Liver (tissue), 9 donors: ENCODE data around the gene TMEM212. TPM values are rescaled to one million over a fixed set of nuclear protein-coding genes. Genes with fewer than 3 reads are reported as not detected.

Source experiments
- DNase-seq: peaks from one replicate; pipeline ENCODE4 v3.0.0-alpha.2; 2017; ENCODE audit warnings: low spot score
- H3K27ac ChIP-seq, 2 donors: one replicate each; pipeline ENCODE4 v1.7.0; 2013; ENCODE audit warnings: inconsistent platforms in 2 of 2, low read length in 2 of 2, control low read depth in 1 of 2, low read depth in 1 of 2, mild to moderate bottlenecking in 1 of 2
- H3K27me3 ChIP-seq, 4 donors: one replicate each; pipeline versions ENCODE4 v1.6.1 to v1.7.0; 2013; ENCODE audit warnings: low read length in 3 of 4, inconsistent platforms in 1 of 4, mild to moderate bottlenecking in 1 of 4, moderate library complexity in 1 of 4; ENCODE audit not compliant: control insufficient read depth in 4 of 4, insufficient read depth in 4 of 4
- H3K36me3 ChIP-seq, 4 donors: one replicate each; pipeline versions ENCODE4 v1.6.1 to v1.7.0; 2013; ENCODE audit warnings: low read length in 3 of 4, mild to moderate bottlenecking in 3 of 4, low read depth in 1 of 4, moderate library complexity in 1 of 4; ENCODE audit not compliant: control insufficient read depth in 4 of 4, insufficient read depth in 3 of 4
- H3K4me1 ChIP-seq, 4 donors: one replicate each; pipeline versions ENCODE4 v1.6.1 to v1.7.0; 2013; ENCODE audit warnings: low read length in 3 of 4, mild to moderate bottlenecking in 3 of 4, moderate library complexity in 1 of 4; ENCODE audit not compliant: control insufficient read depth in 4 of 4, insufficient read depth in 4 of 4
- H3K4me3 ChIP-seq, 3 donors: one replicate each; pipeline versions ENCODE4 v1.6.1 to v1.7.0; 2013; ENCODE audit warnings: low read length in 3 of 3, control low read depth in 1 of 3, low read depth in 1 of 3, mild to moderate bottlenecking in 1 of 3
- H3K9ac ChIP-seq, 2 donors: one replicate each; pipeline ENCODE4 v1.7.0; 2013; ENCODE audit warnings: low read length in 2 of 2, mild to moderate bottlenecking in 2 of 2, moderate library complexity in 2 of 2, control low read depth in 1 of 2, low read depth in 1 of 2
- H3K9me3 ChIP-seq, 4 donors: one replicate each; pipeline versions ENCODE4 v1.6.1 to v1.7.0; 2013; ENCODE audit warnings: low read length in 3 of 4; ENCODE audit not compliant: control insufficient read depth in 4 of 4
- EGR1 ChIP-seq, 2 donors: IDR thresholded peaks; 2 replicates each; pipeline ENCODE4 v1.6.1; 2016 to 2018; ENCODE audit warnings: antibody characterized with exemption in 2 of 2, low read depth in 2 of 2
- FOXA1 ChIP-seq: IDR thresholded peaks from 2 replicates; pipeline ENCODE4 v1.6.1; 2016; ENCODE audit warnings: antibody characterized with exemption
- FOXA2 ChIP-seq: IDR thresholded peaks from 2 replicates; pipeline ENCODE4 v1.6.1; 2016; ENCODE audit warnings: antibody characterized with exemption
- HNF4A ChIP-seq, 2 donors: conservative IDR thresholded peaks; 2 replicates each; pipeline ENCODE4 v1.6.1; 2016; ENCODE audit warnings: antibody characterized with exemption in 2 of 2, mild to moderate bottlenecking in 2 of 2
- HNF4G ChIP-seq: IDR thresholded peaks from 2 replicates; pipeline ENCODE4 v1.6.1; 2016; ENCODE audit warnings: antibody characterized with exemption
- JUND ChIP-seq, 2 donors: IDR thresholded peaks; 2 replicates each; pipeline ENCODE4 v1.6.1; 2016; ENCODE audit warnings: antibody characterized with exemption in 2 of 2
- RAD21 ChIP-seq, 2 donors: IDR thresholded peaks; 2 replicates each; pipeline ENCODE4 v1.6.1; 2016; ENCODE audit warnings: antibody characterized with exemption in 2 of 2, mild to moderate bottlenecking in 2 of 2
- REST ChIP-seq: IDR thresholded peaks from 2 replicates; pipeline ENCODE4 v1.6.1; 2016; ENCODE audit warnings: antibody characterized with exemption, mild to moderate bottlenecking
- RXRA ChIP-seq, 2 donors: IDR thresholded peaks; 2 replicates each; pipeline ENCODE4 v1.6.1; 2017 to 2018; ENCODE audit warnings: antibody characterized with exemption in 2 of 2, mild to moderate bottlenecking in 1 of 2
- SP1 ChIP-seq: IDR thresholded peaks from 2 replicates; pipeline ENCODE4 v1.6.1; 2018; ENCODE audit warnings: antibody characterized with exemption, mild to moderate bottlenecking
- YY1 ChIP-seq: IDR thresholded peaks from 2 replicates; pipeline ENCODE4 v1.6.1; 2016; ENCODE audit warnings: antibody characterized with exemption, mild to moderate bottlenecking
- WGBS: extraction: QIAGEN DNeasy Blood & Tissue Kit; methylation state at CpG from one replicate; pipeline ENCODE4 v1.1.7; 2013; 5-methylcytosine and 5-hydroxymethylcytosine counted together
- polyA plus RNA-seq, 2 donors: library from polyadenylated mRNA; stranded (reverse) in 1 of 2; unstranded in 1 of 2; fragments of 200-250 nt in 1 of 2; fragments of >200 nt in 1 of 2; fragmentation: Nextera tagmentation in 1 of 2; extraction: Ambion mirVana in 1 of 2; gene quantifications; one replicate each; pipeline versions ENCODE4 v1.2.1 to v1.2.3, GENCODE V29; 2013 to 2015
- total RNA-seq, 2 donors: library from RNA; depleted of rRNA; stranded (reverse); fragments of >200 nt; gene quantifications; one replicate each; pipeline ENCODE4 v1.2.3, GENCODE V29; 2014
- TF ChIP-seq, protein P1 (sequence below): IDR thresholded peaks from 2 replicates; pipeline ENCODE4 v1.6.1; 2016; ENCODE audit warnings: antibody characterized with exemption
- TF ChIP-seq, protein P2 (sequence below): IDR thresholded peaks from 2 replicates; pipeline ENCODE4 v1.6.1; 2016; ENCODE audit warnings: antibody characterized with exemption
- TF ChIP-seq, protein P3 (sequence below): IDR thresholded peaks from 2 replicates; pipeline ENCODE4 v1.6.1; 2016; ENCODE audit warnings: antibody characterized with exemption
- donor health status: healthy.
- donor health status: healthy.
- donor health status: healthy.
- donor health status: healthy.
- donor health status: healthy.

Gene TMEM212
- total and polyA plus RNA-seq, 4 donors = not detected

GRCh38 chr3:171822431-171823106 lies 20.6 kb upstream of the TMEM212 start:
- H3K9ac ChIP-seq = no peak overlapping the region

DNA sequence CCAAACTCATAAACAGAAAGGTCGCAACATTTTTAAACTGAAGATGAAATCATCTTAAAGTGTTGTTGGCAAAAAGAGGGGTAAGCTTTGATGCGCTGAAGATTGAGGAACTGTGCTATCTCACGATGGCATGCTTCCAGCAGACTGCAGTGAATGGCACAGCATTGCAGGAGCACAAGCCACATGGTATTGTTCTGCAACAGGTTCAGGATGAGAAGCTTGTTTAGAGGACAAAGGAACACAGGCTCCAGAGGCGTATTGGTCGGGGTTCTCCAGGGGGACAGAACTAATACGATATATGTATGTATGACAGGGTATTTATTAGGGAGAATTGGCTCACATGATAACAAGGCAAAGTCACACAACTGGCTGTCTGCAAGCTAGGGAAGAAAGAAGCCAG lies 19.0 kb upstream of the TMEM212 start:
- no peak overlapping the region for H3K4me3 ChIP-seq
- H3K27ac ChIP-seq = no peak overlapping the region
- H3K4me1 ChIP-seq = peaks cover 0 to 10% (median 3%) of the 10 kb centered on the region in 4 donors
- DNase-seq = no peak
- WGBS = 88% methylated on average over 6 of the region's 6 CpGs
- no peak overlapping the region for H3K9ac ChIP-seq
- H3K27me3 ChIP-seq = no peaks in the 10 kb centered on the region
- no peaks in the 10 kb centered on the region for H3K9me3 ChIP-seq
- no peaks in the 10 kb centered on the region for H3K36me3 ChIP-seq
- TF ChIP-seq HNF4G = no peak
- TF ChIP-seq, protein P1, sequence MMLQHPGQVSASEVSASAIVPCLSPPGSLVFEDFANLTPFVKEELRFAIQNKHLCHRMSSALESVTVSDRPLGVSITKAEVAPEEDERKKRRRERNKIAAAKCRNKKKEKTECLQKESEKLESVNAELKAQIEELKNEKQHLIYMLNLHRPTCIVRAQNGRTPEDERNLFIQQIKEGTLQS = no peak
- no peak for TF ChIP-seq SP1
- no peak for TF ChIP-seq HNF4A (conservative IDR thresholded peaks at IDR 0.05)
- no peak for TF ChIP-seq FOXA2
- no peak for TF ChIP-seq RAD21 (IDR thresholded peaks at IDR 0.05)
- TF ChIP-seq, protein P2, sequence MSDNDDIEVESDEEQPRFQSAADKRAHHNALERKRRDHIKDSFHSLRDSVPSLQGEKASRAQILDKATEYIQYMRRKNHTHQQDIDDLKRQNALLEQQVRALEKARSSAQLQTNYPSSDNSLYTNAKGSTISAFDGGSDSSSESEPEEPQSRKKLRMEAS = no peak
- TF ChIP-seq, protein P3, sequence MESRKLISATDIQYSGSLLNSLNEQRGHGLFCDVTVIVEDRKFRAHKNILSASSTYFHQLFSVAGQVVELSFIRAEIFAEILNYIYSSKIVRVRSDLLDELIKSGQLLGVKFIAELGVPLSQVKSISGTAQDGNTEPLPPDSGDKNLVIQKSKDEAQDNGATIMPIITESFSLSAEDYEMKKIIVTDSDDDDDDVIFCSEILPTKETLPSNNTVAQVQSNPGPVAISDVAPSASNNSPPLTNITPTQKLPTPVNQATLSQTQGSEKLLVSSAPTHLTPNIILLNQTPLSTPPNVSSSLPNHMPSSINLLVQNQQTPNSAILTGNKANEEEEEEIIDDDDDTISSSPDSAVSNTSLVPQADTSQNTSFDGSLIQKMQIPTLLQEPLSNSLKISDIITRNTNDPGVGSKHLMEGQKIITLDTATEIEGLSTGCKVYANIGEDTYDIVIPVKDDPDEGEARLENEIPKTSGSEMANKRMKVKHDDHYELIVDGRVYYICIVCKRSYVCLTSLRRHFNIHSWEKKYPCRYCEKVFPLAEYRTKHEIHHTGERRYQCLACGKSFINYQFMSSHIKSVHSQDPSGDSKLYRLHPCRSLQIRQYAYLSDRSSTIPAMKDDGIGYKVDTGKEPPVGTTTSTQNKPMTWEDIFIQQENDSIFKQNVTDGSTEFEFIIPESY = no peak
- no peak for TF ChIP-seq JUND (IDR thresholded peaks at IDR 0.05)
- no peak for TF ChIP-seq FOXA1
- no peak for TF ChIP-seq RXRA (IDR thresholded peaks at IDR 0.05)
- TF ChIP-seq EGR1 (IDR thresholded peaks at IDR 0.05; ENCODE audit: low read depth in 2 of 2) = no peak
- no peak for TF ChIP-seq YY1

More at GRCh38 chr3:171822431-171823106, 20.6 kb upstream of the TMEM212 start:
- H3K36me3 ChIP-seq = no peaks in the 10 kb centered on the region
- H3K27ac ChIP-seq = no peak overlapping the region
- TF ChIP-seq RXRA (IDR thresholded peaks at IDR 0.05) (no peak), EGR1 (IDR thresholded peaks at IDR 0.05; ENCODE audit: low read depth in 2 of 2) (no peak)
- no peaks in the 10 kb centered on the region for H3K9me3 ChIP-seq
- DNase-seq = no peak
- 65% methylated on average over 4 of the region's 4 CpGs for WGBS
- no peaks in the 10 kb centered on the region for H3K27me3 ChIP-seq
- no peak overlapping the region for H3K4me3 ChIP-seq
- peaks cover 0 to 5% (median 0%) of the 10 kb centered on the region in 4 donors for H3K4me1 ChIP-seq

DNA sequence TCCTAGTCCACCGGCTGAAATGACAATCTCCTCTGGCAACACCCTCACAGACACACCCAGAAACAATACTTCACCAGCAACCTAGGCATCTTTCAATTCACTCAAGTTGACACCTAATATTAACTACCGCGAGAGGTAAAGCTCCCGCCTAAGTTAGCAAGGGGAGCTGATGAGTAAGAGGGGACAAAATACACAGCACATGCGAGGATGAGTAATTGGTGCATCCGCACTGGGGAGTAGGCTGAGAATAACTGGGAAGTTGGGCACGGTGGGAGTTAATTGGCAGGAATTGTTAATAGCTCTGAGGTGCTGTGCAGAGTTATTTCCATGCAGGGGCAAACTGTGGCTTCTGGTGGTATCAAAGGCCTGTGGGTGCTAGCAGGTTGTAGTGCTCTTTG lies 18.3 kb upstream of the TMEM212 start:
- Histone ChIP-seq H3K27ac (peak overlapping the region in 1 of 2 donors; percentile 46), H3K9ac (no peak overlapping the region), H3K27me3 (no peaks in the 10 kb centered on the region), H3K4me3 (no peak overlapping the region), H3K4me1 (peaks cover 0 to 17% (median 7%) of the 10 kb centered on the region in 4 donors), H3K9me3 (no peaks in the 10 kb centered on the region), H3K36me3 (no peaks in the 10 kb centered on the region)
- no peak for DNase-seq
- 94% methylated on average over 7 of the region's 7 CpGs for WGBS
- TF ChIP-seq REST (no peak), FOXA1 (no peak), EGR1 (IDR thresholded peaks at IDR 0.05; ENCODE audit: low read depth in 2 of 2) (no peak)
